ENCODE measurements around the gene DMRT3.

The DMRT3 gene

DNA sequence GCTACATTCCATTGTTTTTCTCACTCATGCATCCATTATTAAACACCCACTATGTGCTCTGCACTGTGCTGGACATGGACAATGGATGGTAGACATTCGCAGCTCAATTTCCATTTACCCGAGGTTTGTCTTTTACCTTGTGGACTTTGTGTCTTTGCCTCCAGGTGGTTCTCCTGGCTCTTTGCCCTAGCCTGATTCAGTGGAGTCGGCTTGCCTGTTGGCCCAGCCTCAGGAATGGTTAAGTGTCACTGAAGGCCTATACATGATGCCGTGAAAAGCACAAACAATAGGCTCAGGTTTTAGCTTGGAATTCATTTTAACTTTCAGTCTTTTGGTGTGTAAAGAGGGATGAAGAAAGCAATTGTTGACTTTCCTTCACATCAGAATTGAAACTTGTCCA lies 16.5 kb upstream of the DMRT3 start:
- no peak for TF ChIP-seq JUND (IDR thresholded peaks at IDR 0.05; ENCODE audit: low read depth)
- in situ Hi-C loops (cut with HindIII; ENCODE audit: low pct_unique_long_range_greater_than_20kb, low sequenced_read_pairs): no loop called here
- DNase-seq (ENCODE audit: low read depth in 1 of 2, low spot score in 1 of 2): peak in 1 of 2 experiments; percentile 48

DNA sequence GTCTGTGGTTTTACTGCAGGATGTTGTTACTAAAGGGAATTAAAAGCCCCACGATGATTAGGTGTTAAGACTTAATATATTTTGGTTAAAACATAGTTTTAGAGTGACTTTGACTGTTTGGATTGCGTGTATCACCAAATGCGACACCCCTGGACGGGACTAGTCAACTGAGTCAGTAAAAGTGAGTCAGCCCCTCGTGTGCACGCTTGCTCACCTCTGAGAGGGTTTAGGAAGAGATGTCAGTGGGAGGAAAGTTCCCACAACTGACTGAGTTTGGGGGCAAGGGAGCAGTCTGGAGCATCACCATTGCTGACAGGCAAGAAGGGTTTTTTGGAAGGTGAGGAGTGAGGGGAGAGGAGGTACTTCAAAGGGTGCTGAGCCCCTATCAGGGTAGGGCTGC lies 14.4 kb upstream of the DMRT3 start:
- no peak for TF ChIP-seq JUND (IDR thresholded peaks at IDR 0.05; ENCODE audit: low read depth)
- in situ Hi-C loops (cut with HindIII; ENCODE audit: low pct_unique_long_range_greater_than_20kb, low sequenced_read_pairs): no loop called here
- DNase-seq (ENCODE audit: low read depth in 1 of 2, low spot score in 1 of 2): no peak

DNA sequence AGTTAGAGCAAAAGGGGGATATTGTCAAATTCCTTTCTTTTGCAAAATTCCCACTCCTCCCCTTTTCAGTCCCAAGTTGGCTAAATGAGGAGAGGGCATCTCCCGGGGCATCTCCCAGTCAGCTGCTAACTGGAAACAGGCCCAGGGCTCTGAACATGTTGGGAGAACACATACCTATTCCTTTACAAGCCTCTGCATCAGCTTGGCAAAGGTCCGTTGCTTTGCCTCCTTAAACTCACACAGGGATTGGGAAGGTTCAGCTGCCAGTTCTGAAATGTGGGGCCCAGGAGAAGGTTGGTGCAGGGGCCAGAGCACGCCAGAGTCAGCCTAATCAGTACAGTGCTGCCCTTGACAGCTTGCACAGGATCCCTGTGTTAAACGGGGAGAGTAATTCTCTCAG lies 11.0 kb upstream of the DMRT3 start:
- no peak for DNase-seq (ENCODE audit: low read depth in 1 of 2, low spot score in 1 of 2)
- no peak for TF ChIP-seq JUND (IDR thresholded peaks at IDR 0.05; ENCODE audit: low read depth)
- in situ Hi-C loops (cut with HindIII; ENCODE audit: low pct_unique_long_range_greater_than_20kb, low sequenced_read_pairs): no loop called here

DNA sequence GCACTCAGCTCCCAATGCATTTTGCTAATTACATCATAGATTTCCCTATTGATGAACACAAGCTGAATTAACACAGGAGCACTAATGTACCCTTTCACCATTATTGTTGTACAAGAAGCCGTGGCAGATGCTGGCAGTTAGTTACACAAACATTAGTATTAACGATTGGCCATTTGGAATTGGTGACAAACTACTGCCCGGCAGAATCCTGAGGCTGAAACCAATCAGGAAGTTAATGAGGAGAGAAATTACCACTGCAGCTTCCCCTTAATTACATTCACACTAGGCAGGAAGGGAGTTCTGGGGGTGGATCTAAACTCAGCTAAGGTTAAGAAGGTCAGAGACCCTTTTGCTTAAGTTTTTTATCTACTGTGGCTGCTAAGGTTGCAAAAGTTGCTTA lies 9.6 kb upstream of the DMRT3 start:
- in situ Hi-C loops (cut with HindIII; ENCODE audit: low pct_unique_long_range_greater_than_20kb, low sequenced_read_pairs): no loop called here

DNA sequence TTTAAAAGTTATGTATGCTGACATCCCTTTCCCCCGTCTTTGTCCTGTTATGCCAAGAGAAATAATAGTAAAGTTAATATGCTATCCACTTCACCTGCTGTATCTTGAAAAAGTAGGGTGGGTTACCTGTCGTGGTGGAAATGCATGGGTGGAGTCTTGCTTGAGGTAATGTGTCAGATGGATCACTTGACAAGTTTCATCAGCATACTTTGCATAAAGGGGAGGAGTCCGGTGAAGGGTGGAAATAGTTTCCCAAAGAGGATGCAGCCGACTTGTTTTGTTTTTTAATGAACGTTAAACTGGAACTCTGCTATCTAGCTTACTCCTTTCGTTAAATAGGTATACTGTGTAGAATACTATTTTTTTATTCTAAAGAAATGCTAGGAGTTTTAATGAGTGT lies 9.0 kb upstream of the DMRT3 start:
- TF ChIP-seq JUND (IDR thresholded peaks at IDR 0.05; ENCODE audit: low read depth): no peak
- DNase-seq (ENCODE audit: low read depth in 1 of 2, low spot score in 1 of 2): peak; percentile 46 to 63
- in situ Hi-C loops (cut with HindIII; ENCODE audit: low pct_unique_long_range_greater_than_20kb, low sequenced_read_pairs): no loop called here

More for the DNA sequence above, 9.6 kb upstream of the DMRT3 start:
- no peak for TF ChIP-seq JUND (IDR thresholded peaks at IDR 0.05; ENCODE audit: low read depth)
- DNase-seq (ENCODE audit: low read depth in 1 of 2, low spot score in 1 of 2): no peak

DNA sequence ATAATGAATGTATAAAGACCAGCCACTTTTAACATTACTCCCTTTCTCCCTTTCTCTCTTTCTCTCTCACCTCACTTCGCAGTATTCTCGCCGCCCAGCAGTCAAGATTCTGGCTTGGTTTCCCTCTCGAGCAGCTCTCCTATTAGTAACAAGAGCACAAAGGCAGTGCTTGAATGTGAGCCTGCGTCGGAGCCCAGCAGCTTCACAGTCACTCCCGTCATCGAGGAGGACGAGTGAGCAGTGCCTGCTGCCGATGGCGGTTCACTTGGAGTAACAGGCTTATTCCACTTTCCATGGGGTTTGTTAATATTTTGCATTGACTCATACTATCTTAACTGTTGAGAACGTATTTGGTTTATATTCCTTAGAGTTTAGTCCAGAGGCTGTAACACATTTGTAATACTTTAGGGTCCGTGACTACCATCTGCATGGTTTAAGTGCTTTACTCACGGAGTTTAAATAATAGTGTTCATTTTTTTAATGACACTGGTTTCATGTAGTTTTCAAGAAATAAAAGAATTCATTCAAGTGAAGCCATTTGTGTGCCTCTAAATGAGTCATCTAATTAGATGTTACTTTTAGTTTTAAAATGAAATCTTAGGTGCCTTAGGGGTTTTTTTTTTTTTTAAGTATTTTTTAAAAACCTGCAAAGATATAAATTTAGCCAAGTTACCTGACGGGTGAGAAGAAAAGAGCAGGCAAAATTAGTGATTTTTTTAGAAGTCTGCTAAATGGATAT lies 8.4 kb upstream of the DMRT3 start:
- DNase-seq (ENCODE audit: low read depth in 1 of 2, low spot score in 1 of 2): peak; percentile 56 to 78
- no peak for TF ChIP-seq JUND (IDR thresholded peaks at IDR 0.05; ENCODE audit: low read depth)
- in situ Hi-C loops (cut with HindIII; ENCODE audit: low pct_unique_long_range_greater_than_20kb, low sequenced_read_pairs): no loop called here

DNA sequence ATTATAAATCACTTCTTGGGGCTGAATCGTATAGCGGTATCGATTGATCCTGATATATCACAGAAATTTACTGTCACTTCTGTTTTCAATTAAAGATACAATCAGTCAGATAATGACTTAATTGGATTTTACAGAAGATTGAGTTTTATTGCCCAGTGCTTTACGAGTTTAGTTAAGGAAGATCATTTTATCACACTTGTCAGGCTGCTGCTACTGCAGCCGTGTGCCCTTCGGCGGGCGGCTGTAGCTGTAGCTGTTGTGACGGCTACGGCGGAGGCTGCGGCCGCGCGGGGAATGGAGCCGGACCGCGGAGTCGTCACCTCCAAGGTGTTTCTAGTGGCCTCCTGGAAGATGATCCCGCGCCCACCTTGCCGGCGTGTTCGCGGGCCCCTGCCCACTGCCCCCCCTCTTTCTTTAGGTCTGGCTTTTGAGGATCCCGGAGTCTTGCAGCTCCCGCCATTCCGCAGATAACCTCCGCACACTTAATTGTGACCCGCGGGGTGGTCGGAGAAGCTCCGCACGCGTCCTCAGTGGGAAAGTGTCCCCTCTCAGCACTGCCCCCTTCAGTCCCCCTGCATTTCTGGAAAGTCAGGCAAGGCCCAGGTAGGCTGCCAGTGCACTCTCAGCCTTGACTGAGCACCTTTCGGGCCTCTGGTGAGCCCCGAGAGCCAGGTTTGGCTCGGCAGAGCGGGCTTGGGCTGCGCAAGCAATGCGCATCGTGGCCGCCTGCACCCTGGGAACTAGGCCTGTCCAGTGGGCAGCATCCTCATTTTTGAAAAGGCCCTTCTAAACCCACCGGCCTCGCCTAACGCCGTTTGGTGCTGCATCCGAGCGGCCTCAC lies 6.9 kb upstream of the DMRT3 start:
- no peak for TF ChIP-seq JUND (IDR thresholded peaks at IDR 0.05; ENCODE audit: low read depth)
- no peak for DNase-seq (ENCODE audit: low read depth in 1 of 2, low spot score in 1 of 2)
- in situ Hi-C loops (cut with HindIII; ENCODE audit: low pct_unique_long_range_greater_than_20kb, low sequenced_read_pairs): no loop called here

DNA sequence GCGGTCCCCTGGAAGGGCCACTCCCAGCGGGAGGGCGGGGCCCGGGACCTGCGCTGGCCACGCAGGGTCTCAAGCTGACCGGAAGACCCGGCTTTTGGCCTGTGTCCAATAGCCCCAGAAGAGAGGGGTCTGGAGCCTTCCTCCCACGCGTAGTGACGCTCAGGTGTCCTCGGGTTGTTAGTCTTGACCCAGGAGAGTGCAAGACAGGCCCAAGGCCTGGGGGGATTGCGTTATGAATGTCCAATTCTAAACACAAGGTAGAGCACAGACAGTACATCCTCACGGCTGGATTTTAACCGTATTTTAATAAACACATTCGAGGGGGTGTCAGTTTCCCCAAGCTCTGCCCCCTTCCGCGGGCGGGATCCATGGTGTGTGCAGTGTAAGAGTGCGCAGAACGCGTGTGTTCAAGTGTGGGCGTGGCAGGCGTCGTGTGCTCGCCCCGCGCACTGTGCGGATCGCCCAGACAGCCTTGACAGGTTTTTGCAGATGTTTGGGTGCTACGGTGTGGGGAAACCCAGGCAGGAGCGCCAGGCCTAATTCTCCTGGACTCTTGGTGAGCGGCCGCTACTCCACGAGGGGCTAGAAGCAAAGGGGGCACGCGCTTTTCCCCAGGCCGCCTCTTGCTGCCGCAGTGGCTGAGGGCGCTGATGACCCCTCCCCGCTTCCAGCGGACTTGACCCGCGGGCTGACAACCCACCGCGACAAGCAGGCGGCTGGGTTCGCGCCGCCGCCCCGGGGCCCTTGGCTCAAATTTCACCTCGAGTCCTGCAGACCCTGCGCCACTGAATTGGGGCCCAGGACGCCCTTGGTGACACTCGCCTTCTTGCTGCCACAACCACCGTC lies 6.1 kb upstream of the DMRT3 start:
- in situ Hi-C loops (cut with HindIII; ENCODE audit: low pct_unique_long_range_greater_than_20kb, low sequenced_read_pairs): no loop called here
- DNase-seq (ENCODE audit: low read depth in 1 of 2, low spot score in 1 of 2): no peak
- no peak for TF ChIP-seq JUND (IDR thresholded peaks at IDR 0.05; ENCODE audit: low read depth)

DNA sequence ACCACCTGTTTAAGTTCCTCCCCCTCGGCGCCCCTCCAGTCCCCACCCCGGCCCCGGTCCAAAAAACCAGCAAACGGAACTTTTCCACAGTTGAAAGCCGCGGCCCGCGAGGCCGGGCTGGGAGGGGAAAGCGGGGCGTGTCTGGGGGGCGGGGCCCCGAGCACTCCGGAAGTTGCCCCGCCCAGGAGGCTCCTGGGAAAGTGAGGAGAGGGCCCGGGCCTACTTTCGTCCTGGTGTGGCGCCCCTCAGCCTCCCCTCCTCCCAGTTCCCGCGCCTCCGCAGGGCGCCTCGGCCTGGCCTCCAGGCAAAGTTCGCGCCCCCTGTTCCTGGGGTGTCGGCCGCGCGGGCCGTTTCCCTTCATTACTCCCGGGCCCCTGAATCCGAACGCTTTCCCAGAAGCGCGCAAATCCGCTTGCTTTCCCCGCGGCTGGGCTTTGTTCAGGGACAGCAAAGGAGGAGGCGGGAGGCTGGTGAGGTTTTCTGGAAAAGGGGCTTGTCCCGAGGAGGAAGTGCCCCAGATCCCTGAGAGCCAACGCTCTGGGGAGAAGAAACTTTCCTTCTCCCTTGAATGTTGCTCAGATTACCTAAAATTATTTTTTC lies 4.5 kb upstream of the DMRT3 start:
- DNase-seq (ENCODE audit: low read depth in 1 of 2, low spot score in 1 of 2): no peak
- TF ChIP-seq JUND (IDR thresholded peaks at IDR 0.05; ENCODE audit: low read depth): no peak
- in situ Hi-C loops (cut with HindIII; ENCODE audit: low pct_unique_long_range_greater_than_20kb, low sequenced_read_pairs): no loop called here

DNA sequence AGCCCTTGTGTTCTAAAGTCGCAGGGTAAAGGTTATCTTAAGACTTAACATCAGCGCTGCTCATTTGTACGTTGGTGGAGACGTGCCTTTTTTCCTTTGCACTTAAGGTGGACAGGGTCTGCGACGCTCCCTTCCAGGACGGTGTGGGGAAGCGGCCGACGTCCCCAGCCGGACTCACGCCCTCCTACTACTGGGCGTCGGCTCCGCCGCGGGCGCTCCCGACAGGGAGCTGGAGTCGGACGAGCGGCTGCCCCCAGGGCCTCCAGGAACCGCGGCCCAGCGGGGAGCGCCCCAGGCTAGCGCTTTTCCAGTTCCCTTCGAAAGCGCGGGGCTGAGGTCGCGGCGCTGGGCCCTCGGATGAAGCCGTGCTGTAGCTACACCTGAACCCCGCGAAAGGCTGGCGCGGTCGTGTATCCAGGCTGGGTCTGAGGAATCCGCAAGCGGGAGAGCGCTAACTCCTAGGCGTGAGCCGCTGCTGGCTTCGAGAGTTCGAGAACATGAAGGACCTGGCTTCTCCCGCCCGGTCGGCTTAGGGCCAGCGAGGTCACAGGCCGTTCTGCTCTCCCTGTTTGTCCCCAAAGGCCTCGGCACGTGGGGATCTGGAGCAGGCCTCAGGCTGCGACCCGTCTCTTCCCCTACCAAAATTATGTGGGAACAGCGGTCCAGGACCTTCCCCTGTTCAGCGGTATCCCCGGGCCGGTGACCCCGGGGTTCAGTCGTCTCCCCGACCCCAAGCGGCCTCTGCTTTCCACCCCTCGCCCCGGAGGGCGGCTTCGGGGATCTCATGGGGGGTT lies 3.8 kb upstream of the DMRT3 start:
- in situ Hi-C loops (cut with HindIII; ENCODE audit: low pct_unique_long_range_greater_than_20kb, low sequenced_read_pairs): no loop called here
- DNase-seq (ENCODE audit: low read depth in 1 of 2, low spot score in 1 of 2): no peak
- TF ChIP-seq JUND (IDR thresholded peaks at IDR 0.05; ENCODE audit: low read depth): no peak

DNA sequence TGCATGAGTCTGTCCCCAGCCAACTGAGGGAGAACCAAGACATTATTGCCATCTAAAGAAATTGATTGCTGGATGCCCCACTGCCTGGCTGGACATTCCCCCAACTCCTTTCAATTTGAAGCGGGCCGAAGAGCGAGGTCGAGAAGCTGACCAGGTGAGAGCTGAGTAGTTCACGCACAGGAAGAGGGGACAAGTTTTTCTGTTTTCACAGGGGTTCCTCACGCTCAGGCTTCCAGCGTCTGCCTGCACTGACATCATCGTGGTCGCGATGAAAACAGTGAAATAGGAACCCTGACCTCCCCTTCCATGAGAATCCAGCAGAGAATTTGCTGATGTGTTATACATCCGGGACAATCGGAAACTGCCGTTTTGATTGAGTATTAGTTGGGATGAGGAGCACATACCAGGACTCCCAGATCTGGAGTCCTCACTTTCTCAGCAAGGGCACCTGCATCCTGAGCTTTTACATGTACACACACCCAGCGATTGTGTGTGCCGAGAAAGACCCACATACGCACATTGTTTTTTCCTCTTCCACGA lies 3.1 kb upstream of the DMRT3 start:
- no peak for DNase-seq (ENCODE audit: low read depth in 1 of 2, low spot score in 1 of 2)
- in situ Hi-C loops (cut with HindIII; ENCODE audit: low pct_unique_long_range_greater_than_20kb, low sequenced_read_pairs): no loop called here
- no peak for TF ChIP-seq JUND (IDR thresholded peaks at IDR 0.05; ENCODE audit: low read depth)

Measured in T47D (cell line).